HEK293 (cell line): ENCODE results near the gene RSPH9.
A peak's percentile ranks its signal among the peaks of the same experiment; 100 is the strongest.

ENCODE experiments used
- BCL11A ChIP-seq: fragments of 450-650 bp; formaldehyde crosslinking; IDR thresholded peaks from 2 replicates; pipeline ENCODE4 v1.5.1; 2016; ENCODE audit warnings: low read depth, missing biosample characterization, missing genetic modification characterization
- PRDM10 ChIP-seq: fragments of 450-650 bp; formaldehyde crosslinking; IDR thresholded peaks from 2 replicates; pipeline ENCODE4 v1.5.1; 2016; ENCODE audit warnings: missing biosample characterization, missing genetic modification characterization
- SETDB1 ChIP-seq: IDR thresholded peaks from one replicate; pipeline ENCODE4 v1.6.1; 2017; ENCODE audit warnings: mild to moderate bottlenecking, low read length, moderate library complexity, mixed read lengths; ENCODE audit not compliant: insufficient read length
- SP7 ChIP-seq: fragments of 450-650 bp; formaldehyde crosslinking; IDR thresholded peaks from 2 replicates; pipeline ENCODE4 v1.5.1; 2016; ENCODE audit warnings: missing biosample characterization, missing genetic modification characterization
- ZEB2 ChIP-seq: fragments of 450-650 bp; formaldehyde crosslinking; IDR thresholded peaks from 2 replicates; pipeline ENCODE4 v1.5.1; 2016; ENCODE audit warnings: missing biosample characterization, missing genetic modification characterization
- ZFHX2 ChIP-seq: fragments of 450-650 bp; formaldehyde crosslinking; conservative IDR thresholded peaks from 2 replicates; pipeline ENCODE4 v1.5.1; 2016; ENCODE audit warnings: missing biosample characterization, missing genetic modification characterization
- ZIC2 ChIP-seq: fragments of 450-650 bp; formaldehyde crosslinking; IDR thresholded peaks from 2 replicates; pipeline ENCODE4 v1.5.1; 2016; ENCODE audit warnings: missing biosample characterization, missing genetic modification characterization
- ZNF132 ChIP-seq: fragments of 450-650 bp; formaldehyde crosslinking; IDR thresholded peaks from 2 replicates; pipeline ENCODE4 v1.5.1; 2017; ENCODE audit warnings: missing biosample characterization, missing genetic modification characterization, borderline replicate concordance
- ZNF140 ChIP-seq: fragments of 450-650 bp; formaldehyde crosslinking; IDR thresholded peaks from 2 replicates; pipeline ENCODE4 v1.5.1; 2016; ENCODE audit warnings: missing biosample characterization, missing genetic modification characterization
- ZNF174 ChIP-seq: fragments of 450-650 bp; formaldehyde crosslinking; IDR thresholded peaks from 2 replicates; pipeline ENCODE4 v1.5.0; 2017; ENCODE audit warnings: missing biosample characterization, mild to moderate bottlenecking, missing genetic modification characterization
- ZNF248 ChIP-seq: fragments of 450-650 bp; formaldehyde crosslinking; IDR thresholded peaks from 2 replicates; pipeline ENCODE4 v1.5.1; 2017; ENCODE audit warnings: missing biosample characterization, missing genetic modification characterization
- ZNF335 ChIP-seq: fragments of 450-650 bp; formaldehyde crosslinking; conservative IDR thresholded peaks from 2 replicates; pipeline ENCODE4 v1.5.1; 2016; ENCODE audit warnings: missing biosample characterization, missing genetic modification characterization
- ZNF433 ChIP-seq: fragments of 450-650 bp; formaldehyde crosslinking; IDR thresholded peaks from 2 replicates; pipeline ENCODE4 v1.5.1; 2016; ENCODE audit warnings: missing biosample characterization, missing genetic modification characterization, low read depth
- ZNF501 ChIP-seq: fragments of 450-650 bp; formaldehyde crosslinking; IDR thresholded peaks from 2 replicates; pipeline ENCODE4 v1.5.1; 2016; ENCODE audit warnings: missing biosample characterization, missing genetic modification characterization
- ZNF548 ChIP-seq: fragments of 450-650 bp; formaldehyde crosslinking; IDR thresholded peaks from 2 replicates; pipeline ENCODE4 v1.5.1; 2016; ENCODE audit warnings: missing biosample characterization, missing genetic modification characterization
- ZNF561 ChIP-seq: fragments of 450-650 bp; IDR thresholded peaks from 2 replicates; pipeline ENCODE4 v1.5.1; 2018; ENCODE audit warnings: missing biosample characterization, missing genetic modification characterization, borderline replicate concordance
- ZNF596 ChIP-seq: fragments of 450-650 bp; IDR thresholded peaks from 2 replicates; pipeline ENCODE4 v1.5.0; 2018; ENCODE audit warnings: missing biosample characterization, mild to moderate bottlenecking, missing genetic modification characterization, moderate library complexity
- ZNF600 ChIP-seq: fragments of 450-650 bp; formaldehyde crosslinking; IDR thresholded peaks from 2 replicates; pipeline ENCODE4 v1.5.1; 2016; ENCODE audit warnings: missing biosample characterization, missing genetic modification characterization
- ZNF664 ChIP-seq: fragments of 450-650 bp; formaldehyde crosslinking; IDR thresholded peaks from 2 replicates; pipeline ENCODE4 v1.5.1; 2016; ENCODE audit warnings: missing biosample characterization, missing genetic modification characterization
- ZNF76 ChIP-seq: fragments of 450-650 bp; formaldehyde crosslinking; IDR thresholded peaks from 2 replicates; pipeline ENCODE4; 2016; ENCODE audit warnings: low read depth, missing biosample characterization, missing genetic modification characterization, borderline replicate concordance
- ZNF830 ChIP-seq: fragments of 450-650 bp; IDR thresholded peaks from 2 replicates; pipeline ENCODE4 v1.5.0; 2018; ENCODE audit warnings: missing biosample characterization, missing genetic modification characterization, low read depth, mild to moderate bottlenecking, moderate library complexity
- ZNF843 ChIP-seq: fragments of 450-650 bp; formaldehyde crosslinking; IDR thresholded peaks from 2 replicates; pipeline ENCODE4 v1.5.1; 2016; ENCODE audit warnings: missing biosample characterization, missing genetic modification characterization
- ZSCAN16 ChIP-seq: fragments of 450-650 bp; formaldehyde crosslinking; IDR thresholded peaks from 2 replicates; pipeline ENCODE4 v1.5.1; 2016; ENCODE audit warnings: missing biosample characterization, missing genetic modification characterization
- ZSCAN30 ChIP-seq: fragments of 450-650 bp; IDR thresholded peaks from 2 replicates; pipeline ENCODE4 v1.5.1; 2018; ENCODE audit warnings: missing biosample characterization, mild to moderate bottlenecking, missing genetic modification characterization, moderate library complexity
- TF ChIP-seq, protein P1 (sequence below): sonication (generic); formaldehyde crosslinking; IDR thresholded peaks from 2 replicates; pipeline ENCODE4 v1.8.1; 2022; ENCODE audit warnings: mild to moderate bottlenecking, moderate library complexity, missing genetic modification reagents
- TF ChIP-seq, protein P2 (sequence below): fragments of 450-650 bp; IDR thresholded peaks from 2 replicates; pipeline ENCODE4 v1.5.1; 2018; ENCODE audit warnings: missing biosample characterization, missing genetic modification characterization
- TF ChIP-seq, protein P3 (sequence below): fragments of 450-650 bp; formaldehyde crosslinking; IDR thresholded peaks from 2 replicates; pipeline ENCODE4 v1.5.1; 2017; ENCODE audit warnings: missing biosample characterization, missing genetic modification characterization
- TF ChIP-seq, protein P4 (sequence below): fragments of 450-650 bp; formaldehyde crosslinking; IDR thresholded peaks from 2 replicates; pipeline ENCODE4 v1.5.1; 2017; ENCODE audit warnings: missing biosample characterization, missing genetic modification characterization
- TF ChIP-seq, protein P5 (sequence below): fragments of 450-650 bp; formaldehyde crosslinking; IDR thresholded peaks from 2 replicates; pipeline ENCODE4 v1.5.1; 2016; ENCODE audit warnings: missing biosample characterization, missing genetic modification characterization

RSPH9 gene

DNA sequence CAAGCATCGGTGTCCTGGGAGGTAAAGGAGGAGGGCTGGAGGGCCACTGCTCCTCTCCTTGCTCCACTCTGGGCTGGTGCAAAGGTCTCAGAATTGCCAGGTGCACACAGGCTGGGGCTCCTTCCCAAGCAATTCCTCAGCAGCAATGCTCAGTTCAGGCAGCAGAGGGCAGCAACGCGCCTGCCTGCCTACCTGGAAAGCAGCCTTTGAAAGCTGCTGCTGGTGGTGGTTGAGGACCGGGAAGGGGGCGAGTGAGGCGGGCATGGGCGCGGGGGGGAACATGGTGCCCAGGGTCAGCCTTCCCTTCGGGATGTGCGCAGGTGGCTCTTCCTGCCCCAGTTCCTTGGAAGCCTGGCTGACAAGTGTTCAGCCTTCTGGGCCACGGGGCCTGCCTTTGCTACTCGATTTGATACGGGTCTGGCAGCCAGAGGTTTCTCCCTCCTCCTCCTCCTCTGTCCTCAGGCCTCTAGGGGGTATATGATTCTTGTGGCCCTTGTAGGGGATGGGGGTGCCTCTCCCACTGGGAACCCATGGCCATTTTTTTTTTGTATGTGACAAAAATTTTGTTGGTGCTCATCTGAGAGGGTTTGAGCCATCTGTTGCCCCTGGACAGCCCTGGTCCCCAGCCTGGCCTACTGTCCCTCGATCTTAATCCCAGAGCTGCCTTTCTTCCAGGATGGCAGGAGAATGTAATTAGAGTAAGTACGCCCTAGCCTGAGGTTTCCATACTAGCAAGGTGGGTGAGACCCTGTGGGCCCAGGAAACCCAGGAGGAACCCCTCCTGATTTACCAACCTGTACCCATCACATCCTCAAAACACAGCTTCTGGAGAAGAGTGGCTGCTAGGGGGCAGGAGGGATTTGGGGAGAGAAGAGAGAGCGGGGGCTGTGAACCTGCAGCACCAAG lies 22.7 kb downstream of the RSPH9 start (continued):
- no peak for TF ChIP-seq ZNF140 (tag by site-specific recombination)
- TF ChIP-seq SETDB1, result no peak
- no peak for TF ChIP-seq ZNF548 (tag by site-specific recombination)
- no peak for TF ChIP-seq ZNF132 (tag by site-specific recombination)
- no peak for TF ChIP-seq ZNF843 (tag by site-specific recombination)
- peak; percentile 59; the same call in 1 of the 2 replicates for TF ChIP-seq SP7
- no peak; the same call in 1 of the 2 replicates for TF ChIP-seq ZIC2 (tag by site-specific recombination)
- TF ChIP-seq ZSCAN16, result no peak
- TF ChIP-seq ZNF433 (tag by site-specific recombination), result no peak
- TF ChIP-seq ZNF830 (tag by site-specific recombination), result no peak
- TF ChIP-seq, protein P1, sequence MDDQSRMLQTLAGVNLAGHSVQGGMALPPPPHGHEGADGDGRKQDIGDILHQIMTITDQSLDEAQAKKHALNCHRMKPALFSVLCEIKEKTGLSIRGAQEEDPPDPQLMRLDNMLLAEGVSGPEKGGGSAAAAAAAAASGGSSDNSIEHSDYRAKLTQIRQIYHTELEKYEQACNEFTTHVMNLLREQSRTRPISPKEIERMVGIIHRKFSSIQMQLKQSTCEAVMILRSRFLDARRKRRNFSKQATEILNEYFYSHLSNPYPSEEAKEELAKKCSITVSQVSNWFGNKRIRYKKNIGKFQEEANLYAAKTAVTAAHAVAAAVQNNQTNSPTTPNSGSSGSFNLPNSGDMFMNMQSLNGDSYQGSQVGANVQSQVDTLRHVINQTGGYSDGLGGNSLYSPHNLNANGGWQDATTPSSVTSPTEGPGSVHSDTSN (CRISPR knock-in tag), result peak; percentile 84
- peak; percentile 79 for TF ChIP-seq PRDM10 (tag by site-specific recombination)
- TF ChIP-seq ZNF596 (tag by site-specific recombination), result no peak
- no peak; the same call in 1 of the 2 replicates for TF ChIP-seq ZEB2 (tag by site-specific recombination)
- no peak for TF ChIP-seq ZNF664 (tag by site-specific recombination)
- peak; percentile 73; the same call in 1 of the 2 replicates for TF ChIP-seq ZNF501 (tag by site-specific recombination)
- 0 out of 2 replicates have a peak, but pooled peaks have one; percentile 27 for TF ChIP-seq ZNF561 (tag by site-specific recombination)
- TF ChIP-seq ZFHX2 (tag by site-specific recombination), result peak; percentile 52; the same call in 1 of the 2 replicates
- TF ChIP-seq BCL11A, result no peak
- peak; percentile 57; the same call in 1 of the 2 replicates for TF ChIP-seq ZNF600 (tag by site-specific recombination)
- TF ChIP-seq, protein P2, sequence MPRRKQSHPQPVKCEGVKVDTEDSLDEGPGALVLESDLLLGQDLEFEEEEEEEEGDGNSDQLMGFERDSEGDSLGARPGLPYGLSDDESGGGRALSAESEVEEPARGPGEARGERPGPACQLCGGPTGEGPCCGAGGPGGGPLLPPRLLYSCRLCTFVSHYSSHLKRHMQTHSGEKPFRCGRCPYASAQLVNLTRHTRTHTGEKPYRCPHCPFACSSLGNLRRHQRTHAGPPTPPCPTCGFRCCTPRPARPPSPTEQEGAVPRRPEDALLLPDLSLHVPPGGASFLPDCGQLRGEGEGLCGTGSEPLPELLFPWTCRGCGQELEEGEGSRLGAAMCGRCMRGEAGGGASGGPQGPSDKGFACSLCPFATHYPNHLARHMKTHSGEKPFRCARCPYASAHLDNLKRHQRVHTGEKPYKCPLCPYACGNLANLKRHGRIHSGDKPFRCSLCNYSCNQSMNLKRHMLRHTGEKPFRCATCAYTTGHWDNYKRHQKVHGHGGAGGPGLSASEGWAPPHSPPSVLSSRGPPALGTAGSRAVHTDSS, result peak; percentile 59
- TF ChIP-seq, protein P3, sequence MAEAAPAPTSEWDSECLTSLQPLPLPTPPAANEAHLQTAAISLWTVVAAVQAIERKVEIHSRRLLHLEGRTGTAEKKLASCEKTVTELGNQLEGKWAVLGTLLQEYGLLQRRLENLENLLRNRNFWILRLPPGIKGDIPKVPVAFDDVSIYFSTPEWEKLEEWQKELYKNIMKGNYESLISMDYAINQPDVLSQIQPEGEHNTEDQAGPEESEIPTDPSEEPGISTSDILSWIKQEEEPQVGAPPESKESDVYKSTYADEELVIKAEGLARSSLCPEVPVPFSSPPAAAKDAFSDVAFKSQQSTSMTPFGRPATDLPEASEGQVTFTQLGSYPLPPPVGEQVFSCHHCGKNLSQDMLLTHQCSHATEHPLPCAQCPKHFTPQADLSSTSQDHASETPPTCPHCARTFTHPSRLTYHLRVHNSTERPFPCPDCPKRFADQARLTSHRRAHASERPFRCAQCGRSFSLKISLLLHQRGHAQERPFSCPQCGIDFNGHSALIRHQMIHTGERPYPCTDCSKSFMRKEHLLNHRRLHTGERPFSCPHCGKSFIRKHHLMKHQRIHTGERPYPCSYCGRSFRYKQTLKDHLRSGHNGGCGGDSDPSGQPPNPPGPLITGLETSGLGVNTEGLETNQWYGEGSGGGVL (tag by site-specific recombination), result no peak; the same call in 1 of the 2 replicates
- no peak for TF ChIP-seq ZNF76 (tag by site-specific recombination)
- TF ChIP-seq, protein P4, sequence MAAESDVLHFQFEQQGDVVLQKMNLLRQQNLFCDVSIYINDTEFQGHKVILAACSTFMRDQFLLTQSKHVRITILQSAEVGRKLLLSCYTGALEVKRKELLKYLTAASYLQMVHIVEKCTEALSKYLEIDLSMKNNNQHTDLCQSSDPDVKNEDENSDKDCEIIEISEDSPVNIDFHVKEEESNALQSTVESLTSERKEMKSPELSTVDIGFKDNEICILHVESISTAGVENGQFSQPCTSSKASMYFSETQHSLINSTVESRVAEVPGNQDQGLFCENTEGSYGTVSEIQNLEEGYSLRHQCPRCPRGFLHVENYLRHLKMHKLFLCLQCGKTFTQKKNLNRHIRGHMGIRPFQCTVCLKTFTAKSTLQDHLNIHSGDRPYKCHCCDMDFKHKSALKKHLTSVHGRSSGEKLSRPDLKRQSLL (tag by site-specific recombination), result no peak
- TF ChIP-seq ZNF335 (tag by site-specific recombination), result peak; percentile 36
- TF ChIP-seq ZNF174 (tag by site-specific recombination), result no peak
- TF ChIP-seq ZNF248, result no peak
- peak; percentile 90 for TF ChIP-seq ZSCAN30 (tag by site-specific recombination)
- TF ChIP-seq, protein P5, sequence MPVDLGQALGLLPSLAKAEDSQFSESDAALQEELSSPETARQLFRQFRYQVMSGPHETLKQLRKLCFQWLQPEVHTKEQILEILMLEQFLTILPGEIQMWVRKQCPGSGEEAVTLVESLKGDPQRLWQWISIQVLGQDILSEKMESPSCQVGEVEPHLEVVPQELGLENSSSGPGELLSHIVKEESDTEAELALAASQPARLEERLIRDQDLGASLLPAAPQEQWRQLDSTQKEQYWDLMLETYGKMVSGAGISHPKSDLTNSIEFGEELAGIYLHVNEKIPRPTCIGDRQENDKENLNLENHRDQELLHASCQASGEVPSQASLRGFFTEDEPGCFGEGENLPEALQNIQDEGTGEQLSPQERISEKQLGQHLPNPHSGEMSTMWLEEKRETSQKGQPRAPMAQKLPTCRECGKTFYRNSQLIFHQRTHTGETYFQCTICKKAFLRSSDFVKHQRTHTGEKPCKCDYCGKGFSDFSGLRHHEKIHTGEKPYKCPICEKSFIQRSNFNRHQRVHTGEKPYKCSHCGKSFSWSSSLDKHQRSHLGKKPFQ (tag by site-specific recombination), result no peak
